Panc1 (cell line): Measurements from ENCODE around the gene PLCB1. TPM values are rescaled to one million over a fixed set of nuclear protein-coding genes. Genes with fewer than 3 reads are reported as not detected.

ENCODE experiments used
- ATAC-seq: fragments of 200-7000 bp; cut with Tn5 transposase; 2 replicates; pipeline ENCODE4 v1.9.1; 2020; ENCODE audit warnings: mild to moderate bottlenecking, moderate library complexity
- BruUV-seq: library from RNA; stranded (reverse); fragments of 400-500 nt; replicated peaks from 2 replicates; lab custom pipeline; 2021; lab: Mats Ljungman, UMichigan
- CTCF ChIA-PET: fragments of 300-600 bp; sonication (Branson Sonifier 250); formaldehyde crosslinking; loops from one replicate; lab custom pipeline; 2022; ENCODE audit warnings: antibody characterized with exemption; lab: Charles Lee
- POLR2A ChIA-PET: fragments of 300-600 bp; sonication (Branson Sonifier 250); formaldehyde crosslinking; loops from one replicate; lab custom pipeline; 2022; ENCODE audit warnings: antibody characterized with exemption; lab: Charles Lee
- DNase-seq: peaks from one replicate; pipeline ENCODE4 v3.0.0-alpha.2; 2010; ENCODE audit warnings: low read depth, low spot score
- H3K27ac ChIP-seq: 2 replicates; pipeline ENCODE4 v1.5.1; 2011; ENCODE audit warnings: mild to moderate bottlenecking, low read length, inconsistent platforms
- H3K27me3 ChIP-seq: fragments of 200-500 bp; sonication (Bioruptor generic); 2 replicates; pipeline ENCODE4 v1.6.0; 2014; ENCODE audit warnings: low read length, inconsistent platforms; ENCODE audit not compliant: control insufficient read depth, insufficient read depth
- H3K36me3 ChIP-seq: fragments of 200-500 bp; sonication (Bioruptor generic); 2 replicates; pipeline ENCODE4 v1.5.1; 2014; ENCODE audit warnings: inconsistent platforms, mild to moderate bottlenecking, low read length, moderate library complexity; ENCODE audit not compliant: control insufficient read depth, insufficient read depth
- H3K4me1 ChIP-seq: 2 replicates; pipeline ENCODE4 v1.5.1; 2011; ENCODE audit warnings: inconsistent platforms, mild to moderate bottlenecking, low read length, moderate library complexity; ENCODE audit not compliant: control insufficient read depth, insufficient read depth
- H3K4me3 ChIP-seq, 2 experiments: 2 replicates each; pipeline ENCODE4 v1.5.1; 2011 to 2012; ENCODE audit warnings: low read depth in 2 of 2, low read length in 2 of 2, mild to moderate bottlenecking in 2 of 2, inconsistent platforms in 1 of 2, moderate library complexity in 1 of 2
- H3K9me3 ChIP-seq: fragments of 200-500 bp; sonication (Bioruptor generic); 2 replicates; pipeline ENCODE4 v1.5.1; 2014; ENCODE audit warnings: low read depth, mild to moderate bottlenecking, inconsistent platforms, low read length, moderate library complexity; ENCODE audit not compliant: control insufficient read depth, insufficient read depth
- POLR2AphosphoS5 ChIP-seq: IDR thresholded peaks from 2 replicates; pipeline ENCODE4 v1.6.1; 2012; ENCODE audit warnings: mild to moderate bottlenecking, low read depth, low read length, moderate library complexity
- SIN3A ChIP-seq: IDR thresholded peaks from 2 replicates; pipeline ENCODE4 v1.6.1; 2012; ENCODE audit warnings: low read depth, mild to moderate bottlenecking, low read length, moderate library complexity, borderline replicate concordance; ENCODE audit not compliant: insufficient read depth
- TCF7L2 ChIP-seq: IDR thresholded peaks from 2 replicates; pipeline ENCODE4 v1.6.1; 2011; ENCODE audit warnings: mild to moderate bottlenecking, low read depth, low read length, inconsistent platforms
- in situ Hi-C: cut with HindIII; loops from 2 replicates; pipeline ENCODE4 v1.10.0; 2016; ENCODE audit warnings: low sequenced_read_pairs, low pct_unique_long_range_greater_than_20kb
- intact Hi-C: fragments of 100-400 bp; cut with micrococcal nuclease; formaldehyde crosslinking; loops from one replicate; pipeline ENCODE4 v1.10.0; 2022; ENCODE audit not compliant: unreplicated experiment
- total RNA-seq: library from RNA; stranded (reverse); gene quantifications from one replicate; pipeline ENCODE4 v1.2.1, GENCODE V29; 2021; ENCODE audit not compliant: unreplicated experiment
- TF ChIP-seq, protein P1 (sequence below): fragments of 450-650 bp; IDR thresholded peaks from 2 replicates; pipeline ENCODE4 v1.5.1; 2017; ENCODE audit warnings: mild to moderate bottlenecking
- TF ChIP-seq, protein P2 (sequence below), 2 experiments: IDR thresholded peaks; 2 replicates each; pipeline ENCODE4 v1.6.1; 2011 to 2012; ENCODE audit warnings: low read depth in 2 of 2, control low read depth in 1 of 2, low read length in 1 of 2, mild to moderate bottlenecking in 1 of 2, moderate library complexity in 1 of 2; ENCODE audit not compliant: insufficient read depth in 1 of 2

Gene PLCB1
- total RNA-seq, 1 experiment from 2014 or later: 0.59 TPM

DNA sequence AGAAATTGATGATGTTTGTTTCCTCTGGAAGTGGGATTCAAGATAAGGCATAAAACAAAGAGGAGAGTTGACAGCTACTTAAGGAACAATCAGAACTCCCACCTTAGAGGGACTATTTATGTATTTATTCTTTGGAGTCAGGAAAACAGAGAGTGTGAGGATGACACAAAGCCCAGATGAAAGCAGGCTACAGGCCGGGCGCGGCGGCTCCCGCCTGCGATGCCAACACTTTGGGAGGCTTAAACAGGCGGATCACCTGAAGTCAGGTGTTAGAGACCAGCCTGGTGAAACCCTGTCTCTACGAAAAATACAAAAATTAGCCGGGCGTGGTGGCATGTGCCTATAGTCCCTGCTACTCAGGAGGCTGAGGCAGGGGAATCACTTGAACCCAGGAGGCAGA lies 543.8 kb downstream of the PLCB1 start:
- Histone ChIP-seq H3K27me3 (no peaks in the 10 kb centered on the region), H3K4me3 (no peak overlapping the region), H3K36me3 (no peaks in the 10 kb centered on the region), H3K4me1 (no peaks in the 10 kb centered on the region), H3K9me3 (no peaks in the 10 kb centered on the region), H3K27ac (no peak overlapping the region)
- POLR2A ChIA-PET: no interaction called here
- in situ Hi-C loops (no loop called here), intact Hi-C loops (no loop called here)
- no peak for ATAC-seq
- BruUV-seq: no TSS peak
- TF ChIP-seq TCF7L2: no peak
- TF ChIP-seq, protein P1, sequence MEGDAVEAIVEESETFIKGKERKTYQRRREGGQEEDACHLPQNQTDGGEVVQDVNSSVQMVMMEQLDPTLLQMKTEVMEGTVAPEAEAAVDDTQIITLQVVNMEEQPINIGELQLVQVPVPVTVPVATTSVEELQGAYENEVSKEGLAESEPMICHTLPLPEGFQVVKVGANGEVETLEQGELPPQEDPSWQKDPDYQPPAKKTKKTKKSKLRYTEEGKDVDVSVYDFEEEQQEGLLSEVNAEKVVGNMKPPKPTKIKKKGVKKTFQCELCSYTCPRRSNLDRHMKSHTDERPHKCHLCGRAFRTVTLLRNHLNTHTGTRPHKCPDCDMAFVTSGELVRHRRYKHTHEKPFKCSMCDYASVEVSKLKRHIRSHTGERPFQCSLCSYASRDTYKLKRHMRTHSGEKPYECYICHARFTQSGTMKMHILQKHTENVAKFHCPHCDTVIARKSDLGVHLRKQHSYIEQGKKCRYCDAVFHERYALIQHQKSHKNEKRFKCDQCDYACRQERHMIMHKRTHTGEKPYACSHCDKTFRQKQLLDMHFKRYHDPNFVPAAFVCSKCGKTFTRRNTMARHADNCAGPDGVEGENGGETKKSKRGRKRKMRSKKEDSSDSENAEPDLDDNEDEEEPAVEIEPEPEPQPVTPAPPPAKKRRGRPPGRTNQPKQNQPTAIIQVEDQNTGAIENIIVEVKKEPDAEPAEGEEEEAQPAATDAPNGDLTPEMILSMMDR: no peak
- no peak for TF ChIP-seq SIN3A
- TF ChIP-seq, protein P2, sequence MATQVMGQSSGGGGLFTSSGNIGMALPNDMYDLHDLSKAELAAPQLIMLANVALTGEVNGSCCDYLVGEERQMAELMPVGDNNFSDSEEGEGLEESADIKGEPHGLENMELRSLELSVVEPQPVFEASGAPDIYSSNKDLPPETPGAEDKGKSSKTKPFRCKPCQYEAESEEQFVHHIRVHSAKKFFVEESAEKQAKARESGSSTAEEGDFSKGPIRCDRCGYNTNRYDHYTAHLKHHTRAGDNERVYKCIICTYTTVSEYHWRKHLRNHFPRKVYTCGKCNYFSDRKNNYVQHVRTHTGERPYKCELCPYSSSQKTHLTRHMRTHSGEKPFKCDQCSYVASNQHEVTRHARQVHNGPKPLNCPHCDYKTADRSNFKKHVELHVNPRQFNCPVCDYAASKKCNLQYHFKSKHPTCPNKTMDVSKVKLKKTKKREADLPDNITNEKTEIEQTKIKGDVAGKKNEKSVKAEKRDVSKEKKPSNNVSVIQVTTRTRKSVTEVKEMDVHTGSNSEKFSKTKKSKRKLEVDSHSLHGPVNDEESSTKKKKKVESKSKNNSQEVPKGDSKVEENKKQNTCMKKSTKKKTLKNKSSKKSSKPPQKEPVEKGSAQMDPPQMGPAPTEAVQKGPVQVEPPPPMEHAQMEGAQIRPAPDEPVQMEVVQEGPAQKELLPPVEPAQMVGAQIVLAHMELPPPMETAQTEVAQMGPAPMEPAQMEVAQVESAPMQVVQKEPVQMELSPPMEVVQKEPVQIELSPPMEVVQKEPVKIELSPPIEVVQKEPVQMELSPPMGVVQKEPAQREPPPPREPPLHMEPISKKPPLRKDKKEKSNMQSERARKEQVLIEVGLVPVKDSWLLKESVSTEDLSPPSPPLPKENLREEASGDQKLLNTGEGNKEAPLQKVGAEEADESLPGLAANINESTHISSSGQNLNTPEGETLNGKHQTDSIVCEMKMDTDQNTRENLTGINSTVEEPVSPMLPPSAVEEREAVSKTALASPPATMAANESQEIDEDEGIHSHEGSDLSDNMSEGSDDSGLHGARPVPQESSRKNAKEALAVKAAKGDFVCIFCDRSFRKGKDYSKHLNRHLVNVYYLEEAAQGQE (IDR thresholded peaks at IDR 0.05; ENCODE audit: insufficient read depth in 1 of 2, low read depth in 2 of 2, low read length in 1 of 2): no peak
- no peak for TF ChIP-seq POLR2AphosphoS5
- CTCF ChIA-PET: no interaction called here
- no peak for DNase-seq

DNA sequence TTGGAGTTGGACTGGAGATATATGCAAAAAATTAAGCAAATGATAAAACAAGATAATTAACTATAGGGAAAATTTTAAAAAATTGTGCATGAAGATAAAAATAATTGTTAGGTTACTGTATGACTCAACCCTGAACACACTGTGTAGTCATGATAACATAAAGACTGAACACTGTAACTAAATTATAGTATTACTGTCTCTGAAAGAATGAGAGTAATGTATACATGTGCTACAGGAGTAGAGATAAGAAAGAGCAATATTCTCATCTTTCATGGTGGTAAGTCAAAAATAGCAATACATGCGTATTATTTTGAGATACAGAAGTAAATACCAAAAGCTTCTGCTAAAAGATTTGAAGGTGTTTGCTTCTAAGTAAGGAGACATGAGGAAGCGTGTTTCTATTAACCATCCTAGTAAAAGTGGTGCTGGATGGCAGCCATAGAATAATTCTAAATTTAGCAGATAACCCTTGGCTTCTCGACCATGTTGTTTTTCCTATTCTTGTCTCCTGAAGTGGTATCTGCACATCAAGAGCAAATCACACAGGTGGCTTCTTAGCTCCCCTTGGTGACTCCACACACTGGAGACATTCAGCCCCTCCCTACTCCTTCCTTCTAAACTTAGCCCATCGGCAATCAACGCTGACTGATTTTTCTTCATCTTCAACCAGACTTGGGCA lies 546.2 kb downstream of the PLCB1 start:
- intact Hi-C loops: no loop called here
- H3K27ac ChIP-seq: no peak overlapping the region
- H3K27me3 ChIP-seq: no peaks in the 10 kb centered on the region
- no peak for ATAC-seq
- ChIA-PET CTCF (no interaction called here), POLR2A (no interaction called here)
- no peaks in the 10 kb centered on the region for H3K36me3 ChIP-seq
- in situ Hi-C loops: no loop called here
- no peak for DNase-seq
- H3K4me3 ChIP-seq: no peak overlapping the region
- BruUV-seq: no TSS peak
- H3K9me3 ChIP-seq: no peaks in the 10 kb centered on the region
- H3K4me1 ChIP-seq: no peaks in the 10 kb centered on the region
- TF ChIP-seq POLR2AphosphoS5: no peak
- TF ChIP-seq, protein P1: no peak
